Activated T-helper 17 cell treated with anti-CD3 and anti-CD28 coated beads, Interleukin-2, amount 50 U/mL, for 72 hours (primary cell): ENCODE measurements around the gene ENTHD1. TPM values are rescaled to one million over a fixed set of nuclear protein-coding genes. Genes with fewer than 3 reads are reported as not detected.

ENCODE experiments used
- total RNA-seq, 2 donors: library from RNA; stranded (reverse); gene quantifications; one replicate each; pipeline ENCODE4 v1.2.3, GENCODE V29; 2022

ENTHD1 gene
- total RNA-seq, 2 donors from 2014 or later, result 0.58 to 1.2 TPM

Other genes with a start within 250 kb of the ENTHD1 start
- 10 to 100 TPM; 50.7 to 94.2 TPM for gene GRAP2, start 7.3 kb upstream of the ENTHD1 start, total RNA-seq
- gene TMA7B, start 66.6 kb upstream of the ENTHD1 start, total RNA-seq, result 1 to 10 TPM; 4.0 to 4.4 TPM
- 1 to 10 TPM in 1 of 2 donors, under 1 TPM in 1; 0.37 to 1.3 TPM for gene FAM83F, start 101.2 kb upstream of the ENTHD1 start, total RNA-seq